IMR-90 (cell line): ENCODE measurements around the gene ZNF365. TPM values are rescaled to one million over a fixed set of nuclear protein-coding genes. Genes with fewer than 3 reads are reported as not detected.

ENCODE experiments used
- ATAC-seq: fragments of 200-7000 bp; cut with Tn5 transposase; 2 replicates; pipeline ENCODE4 v1.9.1; 2020; ENCODE audit warnings: low read depth, mild to moderate bottlenecking, moderate library complexity
- BruUV-seq: library from RNA; stranded (reverse); fragments of 400-500 nt; replicated peaks from 2 replicates; lab custom pipeline; 2021; lab: Mats Ljungman, UMichigan
- CTCF ChIA-PET: fragments of 300-600 bp; formaldehyde crosslinking; extraction: SDS; loops from one replicate; lab custom pipeline; 2021; ENCODE audit warnings: antibody characterized with exemption; lab: Yijun Ruan, JAX
- POLR2A ChIA-PET: fragments of 300-600 bp; sonication (Branson Sonifier 250); formaldehyde crosslinking; loops from one replicate; lab custom pipeline; 2022; ENCODE audit warnings: antibody characterized with exemption; ENCODE audit not compliant: unreplicated experiment; lab: Charles Lee
- DNase-seq: peaks from one replicate; pipeline ENCODE4 v3.0.0; 2013
- H2AFZ ChIP-seq: replicated peaks from 2 replicates; pipeline ENCODE3; 2013; ENCODE audit warnings: low read length, mild to moderate bottlenecking; ENCODE audit not compliant: poor library complexity
- H2AK5ac ChIP-seq: 2 replicates; pipeline ENCODE4 v1.6.1; 2013; ENCODE audit warnings: low read depth, low read length, inconsistent platforms
- H2AK9ac ChIP-seq: replicated peaks from 2 replicates; pipeline ENCODE3; 2013; ENCODE audit warnings: mild to moderate bottlenecking, low read depth, low read length, moderate library complexity; ENCODE audit not compliant: poor library complexity
- H2BK120ac ChIP-seq: 2 replicates; pipeline ENCODE4 v1.6.1; 2013; ENCODE audit warnings: low read depth, low read length, inconsistent platforms
- H2BK15ac ChIP-seq: 3 replicates; pipeline ENCODE4 v1.6.1; 2013; ENCODE audit warnings: low read depth, low read length, inconsistent platforms
- H2BK20ac ChIP-seq: 2 replicates; pipeline ENCODE4 v1.6.1; 2013; ENCODE audit warnings: low read depth, mild to moderate bottlenecking, inconsistent platforms, low read length, moderate library complexity
- H2BK5ac ChIP-seq: 2 replicates; pipeline ENCODE4 v1.6.1; 2013; ENCODE audit warnings: mild to moderate bottlenecking, low read depth, low read length, inconsistent platforms; ENCODE audit not compliant: poor library complexity, severe bottlenecking
- H3K14ac ChIP-seq: replicated peaks from 2 replicates; pipeline ENCODE4 v1.6.1; 2013; ENCODE audit warnings: low read depth, low read length, inconsistent platforms
- H3K18ac ChIP-seq: 2 replicates; pipeline ENCODE4 v1.6.1; 2013; ENCODE audit warnings: low read depth, low read length, control low read depth
- H3K23ac ChIP-seq: 2 replicates; pipeline ENCODE4 v1.6.1; 2013; ENCODE audit warnings: low read depth, low read length, inconsistent platforms
- H3K27ac ChIP-seq: 2 replicates; pipeline ENCODE4 v1.5.1; 2013; ENCODE audit warnings: mild to moderate bottlenecking, control low read depth, low read length; ENCODE audit not compliant: insufficient read depth
- H3K27me3 ChIP-seq: 2 replicates; pipeline ENCODE4 v1.6.1; 2013; ENCODE audit warnings: low read length; ENCODE audit not compliant: control insufficient read depth, insufficient read depth
- H3K36me3 ChIP-seq: 2 replicates; pipeline ENCODE4 v1.6.1; 2013; ENCODE audit warnings: low read length, mixed read lengths; ENCODE audit not compliant: control insufficient read depth, insufficient read depth
- H3K4ac ChIP-seq: 2 replicates; pipeline ENCODE4 v1.6.1; 2013; ENCODE audit warnings: low read depth, low read length, inconsistent platforms
- H3K4me1 ChIP-seq: 2 replicates; pipeline ENCODE4 v1.6.1; 2013; ENCODE audit warnings: low read length, mixed read lengths; ENCODE audit not compliant: control insufficient read depth, insufficient read depth
- H3K4me2 ChIP-seq: 2 replicates; pipeline ENCODE4 v1.6.1; 2013; ENCODE audit warnings: low read depth, mild to moderate bottlenecking, control low read depth, low read length, moderate library complexity
- H3K4me3 ChIP-seq: 2 replicates; pipeline ENCODE4 v1.5.1; 2013; ENCODE audit warnings: low read depth, mild to moderate bottlenecking, control low read depth, low read length, moderate library complexity; ENCODE audit not compliant: insufficient read depth
- H3K56ac ChIP-seq: 2 replicates; pipeline ENCODE4 v1.6.1; 2013; ENCODE audit warnings: low read length, inconsistent platforms; ENCODE audit not compliant: insufficient read depth; ENCODE audit errors: extremely low read depth
- H3K79me1 ChIP-seq, 2 experiments: 2 replicates each; pipeline ENCODE4 v1.6.1; 2013; ENCODE audit warnings: low read length in 2 of 2, inconsistent platforms in 1 of 2, low read depth in 1 of 2
- H3K9ac ChIP-seq: 2 replicates; pipeline ENCODE4 v1.6.1; 2013; ENCODE audit warnings: low read depth, low read length, control low read depth
- H3K9me1 ChIP-seq: 2 replicates; pipeline ENCODE4 v1.6.1; 2013; ENCODE audit warnings: low read length, inconsistent platforms; ENCODE audit not compliant: insufficient read depth
- H3K9me3 ChIP-seq: 2 replicates; pipeline ENCODE4 v1.6.1; 2013; ENCODE audit warnings: low read length; ENCODE audit not compliant: control insufficient read depth, insufficient read depth
- H4K20me1 ChIP-seq: 2 replicates; pipeline ENCODE4 v1.6.1; 2013; ENCODE audit warnings: low read length, inconsistent platforms; ENCODE audit not compliant: insufficient read depth
- H4K5ac ChIP-seq: 2 replicates; pipeline ENCODE4 v1.6.1; 2013; ENCODE audit warnings: mild to moderate bottlenecking, low read depth, low read length, control low read depth
- H4K8ac ChIP-seq, 2 experiments: 2 replicates each; pipeline ENCODE4 v1.6.1; 2013; ENCODE audit warnings: low read depth in 2 of 2, low read length in 2 of 2, control low read depth in 1 of 2, inconsistent platforms in 1 of 2
- H4K91ac ChIP-seq: 2 replicates; pipeline ENCODE4 v1.6.1; 2013; ENCODE audit warnings: low read depth, low read length, inconsistent platforms; ENCODE audit not compliant: insufficient read depth
- BHLHE40 ChIP-seq: fragments of 150-350 bp; IDR thresholded peaks from 2 replicates; pipeline ENCODE4 v1.6.1; 2016; ENCODE audit warnings: mild to moderate bottlenecking, low read depth, low read length
- CEBPB ChIP-seq: IDR thresholded peaks from 2 replicates; pipeline ENCODE4 v1.6.1; 2012; ENCODE audit warnings: low read depth, low read length, improper control_type of control experiment
- CTCF ChIP-seq: conservative IDR thresholded peaks from 2 replicates; pipeline ENCODE4 v1.5.1; 2012; ENCODE audit warnings: mild to moderate bottlenecking, low read depth, low read length, improper control_type of control experiment
- NFE2L2 ChIP-seq: fragments of 150-350 bp; IDR thresholded peaks from 2 replicates; pipeline ENCODE4 v1.6.1; 2016; ENCODE audit warnings: low read depth, mild to moderate bottlenecking, low read length
- RAD21 ChIP-seq: IDR thresholded peaks from 2 replicates; pipeline ENCODE4 v1.6.1; 2012; ENCODE audit warnings: low read length, improper control_type of control experiment
- RCOR1 ChIP-seq: IDR thresholded peaks from 2 replicates; pipeline ENCODE4 v1.6.1; 2012; ENCODE audit warnings: mild to moderate bottlenecking, low read length, improper control_type of control experiment; ENCODE audit not compliant: insufficient replicate concordance
- RFX5 ChIP-seq: IDR thresholded peaks from 2 replicates; pipeline ENCODE4 v1.8.0; 2012; ENCODE audit warnings: low read depth, mild to moderate bottlenecking, low read length, moderate library complexity
- USF2 ChIP-seq: fragments of 150-350 bp; IDR thresholded peaks from 2 replicates; pipeline ENCODE4 v1.6.1; 2017; ENCODE audit warnings: mild to moderate bottlenecking, antibody characterized with exemption, low read length, low read depth
- WGBS, 2 experiments: methylation state at CpG; one replicate each; pipeline versions ENCODE4 v1.1.5 to v1.1.7; 2013; ENCODE audit warnings: missing lambda C conversion rate in 2 of 2; ENCODE audit not compliant: insufficient read length in 1 of 2; ENCODE audit errors: extremely low coverage in 2 of 2; 5-methylcytosine and 5-hydroxymethylcytosine counted together
- dilution Hi-C: fragments of 300-500 bp; cut with HindIII; formaldehyde crosslinking; loops from one replicate; pipeline ENCODE4 v1.14.3; 2018; ENCODE audit warnings: low sequenced_read_pairs; ENCODE audit not compliant: unreplicated experiment
- in situ Hi-C: fragments of 300-500 bp; cut with MboI; formaldehyde crosslinking; loops from 3 replicates; pipeline ENCODE4 v1.14.3; 2019; ENCODE audit warnings: low sequenced_read_pairs, inconsistent platforms, mixed read lengths
- intact Hi-C: fragments of 100-400 bp; cut with micrococcal nuclease; formaldehyde crosslinking; loops from 2 replicates; pipeline ENCODE4 v1.10.0; 2022
- polyA plus RNA-seq, 3 experiments: library from polyadenylated mRNA; depleted of rRNA; stranded (reverse); fragments of >200 nt; gene quantifications; 2 replicates each; pipeline ENCODE4 v1.2.3, GENCODE V29; 2012; ENCODE audit warnings: low replicate concordance in 1 of 3
- total RNA-seq: library from RNA; depleted of rRNA; stranded (reverse); fragments of >200 nt; gene quantifications from 2 replicates; pipeline ENCODE4 v1.2.3, GENCODE V29; 2012

The ZNF365 gene
- total and polyA plus RNA-seq, 2 of the 4 experiments (the other 2 are of a cell fraction) = 1.2 to 3.2 TPM

DNA sequence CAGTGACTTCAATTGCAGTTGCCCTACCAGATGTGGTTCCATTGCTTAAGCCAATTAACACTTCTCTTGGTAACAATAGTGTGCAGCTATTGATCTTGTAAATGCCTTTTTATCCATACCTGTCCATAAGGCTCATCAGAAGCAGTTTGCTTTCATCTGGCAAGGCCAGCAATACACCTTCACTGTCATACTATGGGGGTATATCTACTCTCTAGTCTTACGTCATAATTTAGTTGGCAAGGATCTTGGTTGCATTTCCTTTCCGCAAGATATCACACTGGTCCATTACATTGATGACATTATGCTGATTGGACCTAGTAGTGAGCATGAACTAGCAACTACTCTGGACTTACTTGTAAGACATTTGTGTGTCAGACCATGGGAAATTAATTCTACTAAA, 17.7 kb upstream of the ZNF365 start:
- ChIA-PET POLR2A (no interaction called here), CTCF (no interaction called here)
- Histone ChIP-seq H3K27me3 (no peaks in the 10 kb centered on the region), H4K8ac (no peak overlapping the region), H3K9ac (no peak overlapping the region), H2AK9ac (no peak overlapping the region), H4K91ac (no peak overlapping the region), H3K27ac (no peak overlapping the region), H4K20me1 (no peaks in the 10 kb centered on the region), H3K4me2 (no peak overlapping the region), H3K18ac (no peak overlapping the region), H4K5ac (no peak overlapping the region), H3K23ac (no peak overlapping the region), H3K9me1 (no peaks in the 10 kb centered on the region), H3K4ac (no peak overlapping the region), H3K14ac (no peak overlapping the region), H3K36me3 (no peaks in the 10 kb centered on the region), H3K56ac (no peak overlapping the region), H2AFZ (no peak overlapping the region), H2BK5ac (no peak overlapping the region), H3K9me3 (peaks cover 2% of the 10 kb centered on the region), H2BK15ac (no peak overlapping the region), H3K4me3 (no peak overlapping the region), H3K4me1 (no peaks in the 10 kb centered on the region), H3K79me1 (no peaks in the 10 kb centered on the region), H2BK120ac (no peak overlapping the region), H2BK20ac (no peak overlapping the region), H2AK5ac (no peak overlapping the region)
- dilution Hi-C loops = no loop called here
- intact Hi-C loops = no loop called here
- in situ Hi-C loops = no loop called here
- TF ChIP-seq CEBPB (no peak), NFE2L2 (no peak), CTCF (no peak), RAD21 (no peak), RFX5 (no peak), USF2 (no peak), RCOR1 (no peak), BHLHE40 (no peak)
- BruUV-seq = no TSS peak
- DNase-seq = no peak
- no CpG with 5 or more reads among the region's 2 CpGs for WGBS, 2 experiments
- no peak for ATAC-seq
